OCI-LY3 (cell line): ENCODE data around the gene SLC19A1.

ENCODE experiments used
- H2AFZ ChIP-seq: fragments of 200-600, 300-600 bp; shearing (Covaris generic); 2 replicates; pipeline ENCODE4 v1.6.0; 2014; ENCODE audit warnings: antibody characterized with exemption, low read depth, low read length
- H3K27ac ChIP-seq: fragments of 200-600, 300-600 bp; sonication (generic); 2 replicates; pipeline ENCODE4 v1.5.1; 2014; ENCODE audit warnings: mild to moderate bottlenecking, low read length, moderate library complexity, mixed read lengths
- H3K27me3 ChIP-seq: fragments of 200-600, 300-600 bp; sonication (generic); 2 replicates; pipeline ENCODE4 v1.6.1; 2014; ENCODE audit warnings: low read depth, low read length, mixed read lengths
- H3K36me3 ChIP-seq: fragments of 200-600, 300-600 bp; sonication (generic); replicated peaks from 2 replicates; pipeline ENCODE3; 2014; ENCODE audit warnings: low read depth, low read length, mixed read lengths
- H3K4me1 ChIP-seq: fragments of 300-600, 200-600 bp; sonication (generic); 2 replicates; pipeline ENCODE4 v1.6.1; 2014; ENCODE audit warnings: low read length, mixed read lengths
- H3K4me2 ChIP-seq: fragments of 200-600, 300-600 bp; sonication (generic); 2 replicates; pipeline ENCODE4 v1.6.1; 2014; ENCODE audit warnings: low read length, mixed read lengths
- H3K4me3 ChIP-seq: fragments of 300-600, 200-600 bp; sonication (generic); 2 replicates; pipeline ENCODE4 v1.5.1; 2014; ENCODE audit warnings: antibody characterized with exemption, mild to moderate bottlenecking, low read length, moderate library complexity
- H3K79me2 ChIP-seq: fragments of 300-600, 200-600 bp; shearing (Covaris generic); 2 replicates; pipeline ENCODE4 v1.6.1; 2014; ENCODE audit warnings: mild to moderate bottlenecking, low read length, mixed read lengths
- H3K9ac ChIP-seq: fragments of 300-600, 200-600 bp; shearing (Covaris generic); 2 replicates; pipeline ENCODE4 v1.6.0; 2014; ENCODE audit warnings: mild to moderate bottlenecking, low read length, moderate library complexity
- H3K9me3 ChIP-seq: fragments of 200-600, 300-600 bp; shearing (Covaris generic); 2 replicates; pipeline ENCODE4 v1.6.1; 2014; ENCODE audit warnings: low read length, mixed read lengths; ENCODE audit not compliant: insufficient read depth
- H4K20me1 ChIP-seq: fragments of 200-600, 300-600 bp; sonication (generic); 2 replicates; pipeline ENCODE4 v1.6.1; 2016; ENCODE audit warnings: low read length, mixed read lengths; ENCODE audit not compliant: insufficient read depth
- EZH2phosphoT487 ChIP-seq: fragments of 200-600 bp; shearing (Covaris generic); IDR thresholded peaks from 2 replicates; pipeline ENCODE4 v1.6.1; 2018; ENCODE audit warnings: antibody characterized with exemption, mixed run types, low read depth
- TF ChIP-seq, protein P1 (sequence below): fragments of 200-600, 300-600 bp; sonication (generic); IDR thresholded peaks from 2 replicates; pipeline ENCODE4 v1.5.1; 2014; ENCODE audit warnings: antibody characterized with exemption, low read length, low read depth

Gene SLC19A1

DNA sequence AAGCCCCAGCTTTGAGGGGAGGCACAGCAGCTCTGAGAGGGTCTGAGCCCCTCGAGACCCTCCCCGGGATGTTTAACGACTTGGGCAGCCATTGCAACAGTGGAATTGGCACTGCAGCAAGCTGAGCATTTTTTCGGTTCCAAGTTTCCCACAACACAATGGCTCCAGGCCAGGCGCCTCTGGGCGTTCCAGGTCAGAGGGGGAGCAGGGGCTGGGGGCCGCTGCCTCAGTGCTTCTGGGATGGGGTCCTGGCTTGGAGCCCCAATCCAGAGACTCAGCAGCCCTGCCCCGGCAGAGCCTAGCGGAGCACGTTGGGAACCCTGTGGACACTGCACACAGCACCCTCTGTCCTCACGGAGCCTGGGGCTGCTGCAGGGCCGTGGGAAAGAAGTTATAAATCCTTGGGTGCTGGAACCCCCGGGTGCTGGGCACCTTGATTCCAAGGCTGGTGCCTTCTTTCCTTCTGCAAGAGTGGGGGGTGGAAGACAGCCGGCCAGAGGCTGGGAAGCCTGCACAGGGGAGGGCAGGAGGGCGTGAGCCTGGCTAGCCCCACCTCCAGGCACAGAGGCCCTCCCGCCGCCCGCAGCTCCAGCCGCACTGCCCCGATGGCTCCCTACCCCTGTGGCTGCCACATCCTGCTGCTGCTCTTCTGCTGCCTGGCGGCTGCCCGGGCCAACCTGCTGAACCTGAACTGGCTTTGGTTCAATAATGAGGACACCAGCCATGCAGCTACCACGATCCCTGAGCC is 87.1 kb downstream of the SLC19A1 start:
- Histone ChIP-seq H3K36me3 (no peaks in the 10 kb centered on the region), H3K9me3 (no peaks in the 10 kb centered on the region), H3K4me2 (no peak overlapping the region), H3K4me1 (no peaks in the 10 kb centered on the region), H3K4me3 (no peak overlapping the region), H3K9ac (no peak overlapping the region), H3K27ac (no peak overlapping the region), H3K79me2 (no peaks in the 10 kb centered on the region), H4K20me1 (no peaks in the 10 kb centered on the region), H2AFZ (no peak overlapping the region), H3K27me3 (no peaks in the 10 kb centered on the region)
- TF ChIP-seq, protein P1, sequence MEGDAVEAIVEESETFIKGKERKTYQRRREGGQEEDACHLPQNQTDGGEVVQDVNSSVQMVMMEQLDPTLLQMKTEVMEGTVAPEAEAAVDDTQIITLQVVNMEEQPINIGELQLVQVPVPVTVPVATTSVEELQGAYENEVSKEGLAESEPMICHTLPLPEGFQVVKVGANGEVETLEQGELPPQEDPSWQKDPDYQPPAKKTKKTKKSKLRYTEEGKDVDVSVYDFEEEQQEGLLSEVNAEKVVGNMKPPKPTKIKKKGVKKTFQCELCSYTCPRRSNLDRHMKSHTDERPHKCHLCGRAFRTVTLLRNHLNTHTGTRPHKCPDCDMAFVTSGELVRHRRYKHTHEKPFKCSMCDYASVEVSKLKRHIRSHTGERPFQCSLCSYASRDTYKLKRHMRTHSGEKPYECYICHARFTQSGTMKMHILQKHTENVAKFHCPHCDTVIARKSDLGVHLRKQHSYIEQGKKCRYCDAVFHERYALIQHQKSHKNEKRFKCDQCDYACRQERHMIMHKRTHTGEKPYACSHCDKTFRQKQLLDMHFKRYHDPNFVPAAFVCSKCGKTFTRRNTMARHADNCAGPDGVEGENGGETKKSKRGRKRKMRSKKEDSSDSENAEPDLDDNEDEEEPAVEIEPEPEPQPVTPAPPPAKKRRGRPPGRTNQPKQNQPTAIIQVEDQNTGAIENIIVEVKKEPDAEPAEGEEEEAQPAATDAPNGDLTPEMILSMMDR = no peak
- no peak for TF ChIP-seq EZH2phosphoT487

DNA sequence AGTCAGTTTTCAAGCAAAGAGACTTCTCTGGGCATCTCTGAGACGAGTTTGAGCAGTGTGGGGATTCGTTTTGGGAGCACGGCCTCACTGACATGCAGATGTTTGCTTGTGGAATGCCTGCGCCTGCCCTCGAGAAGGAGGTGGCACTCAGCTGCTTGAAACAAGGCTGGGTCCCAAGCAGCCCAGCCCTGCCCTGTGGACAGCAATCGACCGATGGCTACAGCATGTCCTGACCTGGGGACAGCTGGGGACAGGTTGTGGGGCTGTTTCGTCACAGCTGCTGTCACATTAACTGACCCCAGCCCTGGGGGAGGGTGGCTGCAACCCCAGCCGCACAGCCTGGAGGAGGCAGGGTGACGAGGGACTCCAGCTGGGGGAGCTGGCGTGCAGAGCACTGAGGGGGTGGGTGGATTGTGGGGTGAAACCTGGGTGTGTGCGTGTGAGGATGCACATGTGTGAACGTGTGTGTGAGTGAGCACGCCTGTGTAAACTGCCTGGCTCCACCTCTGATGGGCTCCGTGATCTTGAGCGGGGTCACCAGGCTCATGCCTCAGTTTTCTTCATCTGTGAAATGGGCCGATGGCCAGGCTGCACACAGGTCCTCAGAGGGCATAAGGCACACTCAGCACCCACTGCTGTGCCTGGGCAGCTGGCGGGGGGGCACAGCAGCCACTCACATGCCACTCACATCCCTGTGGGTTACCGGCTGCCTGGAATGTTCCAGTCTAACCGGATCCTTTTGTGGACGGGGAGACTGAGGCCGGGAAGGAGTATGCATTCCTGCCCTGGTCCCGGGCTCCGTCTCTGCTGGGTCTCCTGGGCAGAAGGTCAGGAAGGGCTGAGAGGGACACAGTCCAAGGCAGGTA is 87.9 kb downstream of the SLC19A1 start:
- Histone ChIP-seq H3K4me3 (no peak overlapping the region), H3K79me2 (no peaks in the 10 kb centered on the region), H3K9ac (no peak overlapping the region), H3K27ac (no peak overlapping the region), H4K20me1 (no peaks in the 10 kb centered on the region), H3K4me1 (no peaks in the 10 kb centered on the region), H3K9me3 (no peaks in the 10 kb centered on the region), H2AFZ (no peak overlapping the region), H3K36me3 (no peaks in the 10 kb centered on the region), H3K27me3 (no peaks in the 10 kb centered on the region), H3K4me2 (no peak overlapping the region)
- TF ChIP-seq, protein P1 = no peak
- TF ChIP-seq EZH2phosphoT487 = no peak

- H3K9ac ChIP-seq = no peak overlapping the region
- no peaks in the 10 kb centered on the region for H3K79me2 ChIP-seq
- no peaks in the 10 kb centered on the region for H3K4me1 ChIP-seq
- H3K4me3 ChIP-seq = no peak overlapping the region
- no peaks in the 10 kb centered on the region for H3K36me3 ChIP-seq
- TF ChIP-seq, protein P1 = no peak
- TF ChIP-seq EZH2phosphoT487 = no peak
- no peaks in the 10 kb centered on the region for H4K20me1 ChIP-seq
- no peaks in the 10 kb centered on the region for H3K9me3 ChIP-seq
- H3K27me3 ChIP-seq = no peaks in the 10 kb centered on the region
- H2AFZ ChIP-seq = no peak overlapping the region
- no peak overlapping the region for H3K27ac ChIP-seq
- no peak overlapping the region for H3K4me2 ChIP-seq
Measured at GRCh38 chr21:45453308-45453950, 88.8 kb downstream of the SLC19A1 start.
